Bone marrow (tissue), 2 donors: Measurements from ENCODE around the gene TXNL4A.
"Not testable (repeated sequence)": the region's sequence is repeated elsewhere in the genome, so short reads cannot be mapped to it uniquely, and the experiment has no call there.

Source experiments
- DNase-seq, 2 donors: peaks; one replicate each; lab custom pipeline; 2025; lab: John Stamatoyannopoulos, UW

The TXNL4A gene

DNA sequence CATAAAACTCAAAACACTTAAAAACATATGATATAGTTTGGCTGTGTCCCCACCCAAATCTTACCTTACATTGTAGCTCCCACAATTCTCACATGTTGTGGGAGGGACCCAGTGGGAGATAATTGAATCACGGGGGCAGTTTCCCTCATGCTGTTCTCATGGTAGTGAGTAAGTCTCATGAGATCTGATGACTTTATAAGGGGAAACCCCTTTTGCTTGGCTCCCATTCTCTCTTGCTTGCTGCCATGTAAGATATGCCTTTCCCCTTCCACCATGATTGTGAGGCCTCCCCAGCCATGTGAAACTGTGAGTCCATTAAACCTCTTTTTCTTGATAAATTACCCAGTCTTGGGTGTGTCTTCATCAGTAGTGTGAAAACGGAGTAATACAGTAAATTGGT is 11.3 kb upstream of the TXNL4A start:
- DNase-seq = not testable (repeated sequence)

- no peak for DNase-seq
Measured at GRCh38 chr18:79991494-79991893, 3.1 kb upstream of the TXNL4A start.

GRCh38 chr18:79989195-79989497 is 783 bp upstream of the TXNL4A start:
- DNase-seq = no peak

GRCh38 chr18:79988071-79988450 is 302 bp downstream of the TXNL4A start:
- DNase-seq = peak; percentile 12 to 71

- no peak for DNase-seq
Measured at GRCh38 chr18:79987566-79987965, 797 bp downstream of the TXNL4A start.

GRCh38 chr18:79986726-79987125 is 1.6 kb downstream of the TXNL4A start:
- no peak for DNase-seq

DNA sequence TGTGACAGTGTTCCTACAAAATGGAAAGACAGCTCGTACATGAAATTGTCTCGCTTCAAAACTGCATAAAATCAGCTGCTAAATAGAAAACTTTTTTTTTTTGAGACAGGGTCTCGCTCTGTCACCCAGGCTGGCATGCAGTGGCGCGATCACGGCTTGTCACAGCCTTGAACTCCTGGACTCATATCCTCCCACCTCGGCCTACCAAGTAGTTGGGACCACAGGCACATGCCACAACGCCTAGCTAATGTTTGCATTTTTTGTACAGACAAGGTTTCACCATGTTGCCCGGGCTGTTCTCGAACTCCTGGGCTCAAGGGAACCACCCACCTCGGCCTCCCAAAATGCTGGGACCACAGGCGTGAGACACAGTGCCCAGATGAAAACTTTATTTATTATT is 3.2 kb downstream of the TXNL4A start:
- no peak for DNase-seq

- DNase-seq = no peak
Measured at GRCh38 chr18:79983793-79984192, 4.6 kb downstream of the TXNL4A start.

- DNase-seq = no peak
Measured at GRCh38 chr18:79983253-79983652, 5.1 kb downstream of the TXNL4A start.

DNA sequence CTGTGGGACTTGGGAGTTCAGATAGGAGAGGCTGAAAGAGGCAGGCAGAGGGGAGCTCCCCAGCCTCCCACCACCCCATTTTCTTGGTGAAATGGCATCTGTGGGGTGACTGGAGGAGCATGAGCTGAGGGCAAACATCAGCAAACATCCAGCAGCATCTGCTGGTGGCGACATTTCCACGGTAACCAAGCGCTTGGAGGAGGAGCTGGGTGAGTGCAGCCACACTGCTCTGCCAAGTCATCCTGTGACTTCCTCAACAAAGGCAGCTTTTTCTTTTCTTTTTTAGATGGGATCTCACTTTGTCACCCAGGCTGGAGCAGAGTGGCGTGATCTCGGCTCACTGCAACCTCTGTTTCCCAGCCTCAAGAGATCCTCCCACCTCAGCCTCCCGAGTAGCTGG is 5.6 kb downstream of the TXNL4A start:
- DNase-seq = peak in 1 of 2 donors; percentile 51

DNA sequence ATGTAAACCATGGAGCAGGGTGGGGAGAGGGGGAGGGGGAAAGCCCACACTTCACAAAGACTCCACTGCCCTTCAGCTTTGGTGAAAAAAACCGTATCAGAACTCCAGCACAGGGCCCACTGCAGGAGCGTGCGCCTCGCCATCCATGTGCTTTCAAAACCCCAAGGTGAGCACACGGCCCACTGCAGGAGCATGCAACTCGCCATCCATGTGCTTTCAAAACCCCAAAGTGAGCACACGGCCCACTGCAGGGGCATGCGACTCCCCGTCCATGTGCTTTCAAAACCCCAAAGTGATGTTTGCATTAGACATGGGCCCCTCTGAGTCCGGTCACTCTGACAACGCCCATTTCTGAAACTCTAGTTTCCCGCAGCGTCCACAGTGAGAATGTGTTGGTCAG is 7.8 kb downstream of the TXNL4A start:
- DNase-seq = no peak

DNA sequence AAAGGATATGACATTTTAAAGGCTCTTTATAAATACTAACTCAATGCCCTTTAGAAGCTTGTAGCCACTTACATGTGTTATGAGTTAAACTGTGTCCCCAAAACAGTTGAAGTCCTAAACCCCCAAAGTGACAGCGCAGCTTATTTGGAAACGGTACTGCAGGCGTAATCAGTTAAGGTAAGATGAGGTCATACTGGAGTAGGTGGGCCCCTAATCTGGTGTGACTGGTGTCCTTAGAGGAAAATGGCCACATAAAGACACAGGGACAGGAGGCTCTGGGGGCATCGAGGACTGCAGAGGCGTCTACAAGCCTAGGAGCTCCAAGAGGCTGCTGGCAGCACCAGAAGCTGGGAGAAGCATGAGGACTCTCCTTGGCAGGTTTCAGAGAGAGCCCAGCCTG is 8.5 kb downstream of the TXNL4A start:
- no peak for DNase-seq

- no peak for DNase-seq
Measured at GRCh38 chr18:79975985-79976680, 12.2 kb downstream of the TXNL4A start.

GRCh38 chr18:79975043-79975442 is 13.3 kb downstream of the TXNL4A start:
- DNase-seq = no peak

DNA sequence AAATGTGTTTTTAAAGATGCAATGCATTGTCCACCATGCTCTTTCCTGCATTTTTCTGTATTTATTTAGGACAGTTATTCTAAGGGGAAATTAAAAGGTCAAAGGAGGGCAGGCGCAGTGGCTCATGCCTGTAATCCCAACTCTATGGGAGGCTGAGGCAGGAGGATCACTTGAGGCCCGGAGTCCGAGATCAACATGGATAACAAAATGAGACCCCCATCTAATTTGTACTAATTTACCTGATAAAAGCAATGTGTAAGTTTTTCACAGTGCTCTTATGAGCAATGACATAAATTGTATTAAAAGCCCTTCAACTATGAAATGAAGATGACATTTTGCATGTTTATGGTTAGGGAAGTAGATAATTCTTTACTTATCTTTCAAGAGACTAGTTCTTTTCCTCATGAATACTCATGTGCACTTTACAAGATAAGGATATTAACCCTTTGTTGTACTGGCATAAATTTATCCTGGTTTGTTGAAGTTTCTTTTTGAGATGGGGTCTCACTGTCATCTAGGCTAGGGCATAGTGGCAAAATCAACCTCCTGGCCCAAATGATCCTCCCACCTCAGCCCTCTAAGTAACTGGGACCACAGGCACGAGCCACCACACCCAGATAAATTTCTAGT is 14.2 kb downstream of the TXNL4A start:
- DNase-seq = no peak

GRCh38 chr18:79973517-79973916 is 14.8 kb downstream of the TXNL4A start:
- no peak for DNase-seq

DNA sequence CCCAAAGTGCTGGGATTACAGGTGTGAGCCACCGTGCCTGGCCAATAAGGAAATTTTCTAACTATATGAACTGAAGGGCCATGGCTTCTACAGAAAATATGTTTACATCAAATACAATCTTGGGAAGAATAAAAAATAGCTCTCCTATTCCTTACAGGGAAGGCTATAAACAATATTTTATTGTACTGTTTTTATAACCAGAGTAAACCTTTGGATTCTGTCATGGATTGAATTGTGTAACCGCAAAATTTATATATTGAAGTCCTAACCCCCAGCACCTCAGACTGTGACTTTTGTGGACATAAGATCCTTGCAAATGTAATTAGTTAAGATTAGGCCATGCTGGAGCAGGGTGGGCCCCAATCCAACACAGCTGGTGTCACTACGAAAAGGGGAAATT is 15.6 kb downstream of the TXNL4A start:
- no peak for DNase-seq

DNA sequence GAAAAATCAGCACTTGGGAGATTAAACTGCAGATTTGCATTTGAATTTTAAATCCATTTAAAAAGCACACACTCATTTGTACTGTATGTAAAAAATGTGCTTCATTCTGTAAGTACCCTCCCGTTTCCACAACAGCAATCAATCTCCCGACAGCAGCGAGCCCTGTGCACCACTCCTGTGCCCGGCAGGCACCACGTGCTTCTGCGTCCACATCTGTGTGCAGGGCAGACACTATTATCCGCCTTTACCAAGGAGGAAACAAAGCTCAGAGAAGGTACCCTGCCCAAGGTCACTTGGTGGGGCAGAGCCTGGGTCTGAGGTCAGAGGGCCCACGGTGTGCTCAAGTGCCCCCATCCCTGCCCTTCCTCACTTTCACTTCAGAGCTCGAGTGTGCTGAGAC is 16.4 kb downstream of the TXNL4A start:
- no peak for DNase-seq

- no peak for DNase-seq
Measured at GRCh38 chr18:79971211-79971952, 17.0 kb downstream of the TXNL4A start.

GRCh38 chr18:79970419-79971133 is 17.8 kb downstream of the TXNL4A start:
- DNase-seq = no peak

DNA sequence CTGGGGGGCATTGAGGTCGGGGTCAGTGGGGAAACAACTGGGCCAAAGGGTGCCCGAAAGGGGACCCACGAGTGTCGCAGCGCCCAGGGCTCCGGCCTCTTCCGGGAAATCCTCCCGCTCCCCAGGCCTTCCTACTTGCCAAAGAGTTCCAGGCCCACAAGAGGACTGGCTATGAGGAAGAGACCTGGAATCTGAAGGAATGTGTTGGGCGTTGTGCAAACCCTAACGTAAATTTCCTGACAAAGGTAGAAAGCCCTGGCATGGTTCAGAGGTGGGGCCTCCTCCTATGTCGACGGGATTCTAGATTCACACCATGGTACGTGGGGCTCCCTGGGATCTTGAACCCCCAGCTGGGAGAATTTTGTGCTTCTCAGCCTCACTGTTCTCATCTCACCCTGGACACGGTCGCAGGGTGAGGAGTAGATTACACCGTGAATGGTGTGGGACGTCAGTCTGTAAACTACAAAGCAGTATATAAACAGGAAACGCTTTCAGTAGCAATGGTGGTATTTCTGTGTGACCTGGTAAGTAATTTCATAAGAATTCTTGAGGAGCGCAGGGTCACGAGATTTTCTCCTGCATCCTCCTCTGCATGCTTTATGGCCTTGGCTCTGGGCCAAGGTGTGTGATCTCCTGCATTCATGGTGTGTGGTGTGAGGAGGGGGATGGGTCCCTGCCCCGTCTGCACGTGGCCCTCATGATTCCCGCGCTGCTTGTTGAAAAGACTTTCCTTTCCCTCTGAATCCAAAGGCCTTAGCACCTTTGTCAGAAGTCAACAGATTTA is 23.1 kb downstream of the TXNL4A start:
- no peak for DNase-seq
